Stimulated activated effector memory CD8-positive, alpha-beta T cell treated with anti-CD3 and anti-CD28 coated beads, Interleukin-12 subunit alpha, Interleukin-12 subunit beta, amount 100 ng/mL, for 72 hours (primary cell): ENCODE data around the gene ZCWPW2.
A peak's percentile ranks its signal among the peaks of the same experiment; 100 is the strongest.

Source experiments
- ATAC-seq: fragments of 150-1000 bp; cut with Tn5 transposase; 2 replicates; pipeline ENCODE4 v1.10.0; 2021
- DNase-seq, 2 donors: peaks; one replicate each; pipeline ENCODE4 v3.0.0; 2021 to 2022; ENCODE audit warnings: low spot score in 2 of 2
- H3K27ac Mint-ChIP-seq: one replicate; pipeline ENCODE4 v1.8.0; 2022; ENCODE audit warnings: mild to moderate bottlenecking, mixed read lengths
- H3K36me3 Mint-ChIP-seq: one replicate; pipeline ENCODE4 v1.8.0; 2022; ENCODE audit warnings: mild to moderate bottlenecking, mixed read lengths
- H3K4me1 Mint-ChIP-seq: one replicate; pipeline ENCODE4 v1.8.0; 2022; ENCODE audit warnings: mixed read lengths
- H3K4me3 Mint-ChIP-seq: one replicate; pipeline ENCODE4 v1.8.0; 2022; ENCODE audit warnings: mild to moderate bottlenecking, mixed read lengths
- H3K9me3 Mint-ChIP-seq: one replicate; pipeline ENCODE4 v1.8.0; 2022; ENCODE audit warnings: mixed read lengths

Gene ZCWPW2

DNA sequence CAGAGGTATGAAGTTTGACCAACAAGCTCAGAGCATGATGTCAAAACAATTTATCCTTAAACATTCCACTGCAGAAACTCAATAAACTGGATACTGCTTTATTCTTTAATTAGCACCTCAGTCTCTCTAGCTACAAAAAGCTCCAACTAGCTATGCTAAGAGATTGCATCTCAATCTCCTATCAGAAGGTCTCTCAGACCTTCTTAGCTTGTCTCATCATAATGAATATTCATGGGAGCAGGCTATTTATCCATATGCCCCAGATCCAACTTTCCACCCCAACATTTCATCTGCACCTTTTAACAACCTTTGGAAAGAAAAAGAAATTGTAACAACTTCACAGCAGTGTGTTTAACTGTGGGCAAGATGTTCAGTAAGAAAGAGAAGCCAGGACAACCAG is 11.3 kb upstream of the ZCWPW2 start:
- H3K27ac Mint-ChIP-seq, result no peak overlapping the region
- H3K36me3 Mint-ChIP-seq, result peaks cover 59% of the 10 kb centered on the region
- DNase-seq (no peak), ATAC-seq (no peak)
- no peaks in the 10 kb centered on the region for H3K9me3 Mint-ChIP-seq
- peaks cover 12% of the 10 kb centered on the region for H3K4me1 Mint-ChIP-seq
- H3K4me3 Mint-ChIP-seq, result no peak overlapping the region

- Mint-ChIP-seq H3K9me3 (no peaks in the 10 kb centered on the region), H3K4me1 (peaks cover 52% of the 10 kb centered on the region), H3K36me3 (peaks cover 32% of the 10 kb centered on the region), H3K4me3 (peak overlapping the region; percentile 11), H3K27ac (peak overlapping the region; percentile 13)
- no peak for ATAC-seq
- no peak for DNase-seq
Observed at GRCh38 chr3:28343144-28343543, 5.4 kb upstream of the ZCWPW2 start.

GRCh38 chr3:28345690-28346089 is 2.8 kb upstream of the ZCWPW2 start:
- Mint-ChIP-seq H3K4me3 (no peak overlapping the region), H3K4me1 (peaks cover 61% of the 10 kb centered on the region), H3K36me3 (peaks cover 26% of the 10 kb centered on the region), H3K9me3 (peaks cover 2% of the 10 kb centered on the region), H3K27ac (no peak overlapping the region)
- no peak for ATAC-seq
- no peak for DNase-seq

GRCh38 chr3:28347374-28348264 is 902 bp upstream of the ZCWPW2 start:
- Mint-ChIP-seq H3K9me3 (peaks cover 2% of the 10 kb centered on the region), H3K27ac (peak overlapping the region; percentile 99), H3K4me1 (peaks cover 51% of the 10 kb centered on the region), H3K36me3 (peaks cover 37% of the 10 kb centered on the region), H3K4me3 (peak overlapping the region; percentile 90)
- ATAC-seq, result peak; percentile 11
- DNase-seq, result no peak

DNA sequence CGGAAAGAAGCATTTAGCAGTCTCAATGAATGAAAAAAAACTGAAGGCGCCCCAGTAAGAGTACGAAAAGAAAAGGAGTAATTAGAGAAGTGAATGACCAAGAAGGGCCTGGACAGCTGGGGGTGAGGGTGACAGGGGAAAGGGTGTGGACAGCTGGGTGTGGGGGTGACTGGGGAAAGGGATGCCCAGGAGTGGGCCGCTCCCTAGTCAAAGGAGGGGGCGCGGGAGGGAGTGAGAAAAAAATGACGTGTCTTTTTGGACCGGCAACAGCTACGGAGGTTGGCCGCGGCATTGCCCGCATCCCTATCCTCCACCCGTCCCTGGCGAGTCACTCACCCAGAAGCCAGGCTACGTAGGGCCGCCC is 274 bp upstream of the ZCWPW2 start:
- Mint-ChIP-seq H3K9me3 (peaks cover 2% of the 10 kb centered on the region), H3K4me1 (peaks cover 45% of the 10 kb centered on the region), H3K36me3 (peaks cover 41% of the 10 kb centered on the region), H3K27ac (peak overlapping the region; percentile 99), H3K4me3 (peak overlapping the region; percentile 90)
- ATAC-seq (peak; percentile 90), DNase-seq (no peak)

DNA sequence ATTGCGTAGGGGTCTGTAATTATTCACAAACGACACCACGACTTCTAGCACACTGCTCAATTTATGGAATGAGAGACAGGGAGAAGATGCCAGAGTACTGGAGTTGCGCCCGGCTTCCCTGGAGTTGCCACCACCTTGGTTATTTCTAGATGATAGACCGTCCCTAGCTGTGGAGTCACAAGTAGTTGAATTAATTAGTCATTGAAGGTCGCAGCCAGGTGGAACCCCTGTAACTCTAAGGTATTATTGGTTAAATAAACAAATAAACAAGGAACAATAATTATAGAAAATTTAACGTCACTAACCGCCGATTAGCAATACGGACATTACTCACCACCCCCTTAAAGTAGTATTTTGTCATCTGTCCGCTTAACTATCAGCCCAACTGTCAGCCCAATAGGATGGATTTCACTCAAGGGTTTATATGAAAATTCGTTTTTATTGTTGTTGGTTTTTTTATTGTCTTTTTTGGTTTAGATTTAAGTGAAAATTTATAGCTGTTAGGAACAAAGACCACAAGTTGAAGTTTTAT is 1.0 kb downstream of the ZCWPW2 start:
- Mint-ChIP-seq H3K9me3 (peaks cover 8% of the 10 kb centered on the region), H3K4me3 (peak overlapping the region; percentile 90), H3K4me1 (peaks cover 42% of the 10 kb centered on the region), H3K27ac (peak overlapping the region; percentile 99), H3K36me3 (peaks cover 41% of the 10 kb centered on the region)
- DNase-seq, result no peak
- ATAC-seq, result no peak

DNA sequence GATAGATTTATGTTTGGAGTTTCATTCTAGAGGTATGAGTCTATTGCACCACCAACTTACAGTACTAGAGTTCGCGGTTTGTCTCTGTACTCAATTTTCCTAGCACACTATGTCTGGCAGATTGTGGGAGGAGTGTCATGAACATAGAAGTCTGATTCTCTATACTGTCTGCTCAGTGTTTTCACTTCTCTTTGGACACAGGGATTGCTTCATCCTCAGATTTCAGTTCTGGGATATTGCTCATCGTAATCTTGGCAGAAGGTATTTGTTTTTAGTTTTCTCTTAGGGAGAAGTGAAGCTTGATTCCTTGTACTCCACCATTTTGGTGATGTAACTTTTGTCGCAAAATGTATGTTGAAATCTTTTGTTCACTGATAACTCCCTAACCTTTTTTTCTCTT is 27.9 kb downstream of the ZCWPW2 start:
- no peak for DNase-seq
- Mint-ChIP-seq H3K4me1 (no peaks in the 10 kb centered on the region), H3K9me3 (peaks cover 4% of the 10 kb centered on the region), H3K36me3 (no peaks in the 10 kb centered on the region), H3K27ac (no peak overlapping the region), H3K4me3 (no peak overlapping the region)
- ATAC-seq, result no peak

DNA sequence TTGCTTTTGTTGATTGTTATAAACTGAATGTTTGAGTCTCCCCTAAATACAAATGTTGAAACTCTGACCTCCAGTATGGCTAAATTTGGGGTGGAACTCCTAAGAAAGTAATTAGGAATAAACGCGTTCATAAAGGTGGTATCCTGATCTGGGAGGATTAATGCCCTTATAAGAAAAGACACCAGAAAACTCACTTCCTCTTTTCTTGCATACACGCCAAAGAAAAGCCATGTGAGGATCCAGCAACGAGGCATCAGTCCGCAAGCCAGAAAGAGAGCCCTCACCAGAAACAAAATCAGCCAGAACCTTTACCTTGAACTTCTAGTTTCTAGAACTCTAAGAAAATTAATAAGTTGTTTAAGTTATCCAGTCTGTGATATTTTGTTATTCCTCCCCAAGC is 37.5 kb downstream of the ZCWPW2 start:
- Mint-ChIP-seq H3K36me3 (no peaks in the 10 kb centered on the region), H3K4me3 (no peak overlapping the region), H3K27ac (no peak overlapping the region), H3K4me1 (no peaks in the 10 kb centered on the region), H3K9me3 (no peaks in the 10 kb centered on the region)
- DNase-seq (no peak), ATAC-seq (no peak)

DNA sequence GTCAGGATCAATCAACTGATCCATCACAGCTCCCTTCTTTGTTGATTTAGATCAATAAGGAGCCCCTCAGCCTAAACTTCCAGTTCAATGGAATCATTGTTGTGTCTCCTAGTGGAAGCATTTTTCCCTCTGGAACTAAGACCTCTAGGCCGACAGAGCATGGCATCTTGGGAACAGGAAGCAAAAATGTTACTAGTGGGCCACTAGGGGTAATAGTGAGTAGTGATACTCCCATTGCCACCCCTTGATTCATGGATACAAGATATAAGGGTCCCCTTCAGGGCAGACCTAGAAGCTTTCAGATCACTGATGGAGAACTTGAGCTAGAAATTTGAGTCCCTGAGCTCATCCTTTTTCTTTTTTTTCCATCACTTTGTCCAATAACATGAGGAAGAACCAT is 40.5 kb downstream of the ZCWPW2 start:
- ATAC-seq, result no peak
- Mint-ChIP-seq H3K27ac (no peak overlapping the region), H3K36me3 (no peaks in the 10 kb centered on the region), H3K9me3 (peaks cover 13% of the 10 kb centered on the region), H3K4me3 (no peak overlapping the region), H3K4me1 (no peaks in the 10 kb centered on the region)
- no peak for DNase-seq

DNA sequence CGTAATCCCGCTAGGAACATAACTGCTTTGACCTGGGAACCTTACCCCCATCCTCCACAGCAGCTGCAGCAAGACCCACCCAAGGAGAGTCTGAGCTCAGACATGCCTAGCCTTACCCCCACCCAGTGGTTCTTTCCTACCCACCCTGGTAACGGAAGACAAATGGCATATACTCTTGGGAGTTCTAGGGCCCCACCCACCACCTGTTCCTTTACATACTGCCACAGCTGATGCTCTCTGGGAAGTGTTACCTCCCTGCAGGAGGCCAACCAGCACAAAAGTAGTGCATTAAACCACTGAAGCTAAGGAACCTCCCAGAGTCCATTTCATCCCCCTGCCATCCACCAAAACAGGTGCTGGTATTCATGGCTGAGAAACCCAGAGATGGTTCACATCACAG is 50.7 kb downstream of the ZCWPW2 start:
- DNase-seq (no peak), ATAC-seq (no peak)
- H3K36me3 Mint-ChIP-seq, result no peaks in the 10 kb centered on the region
- H3K27ac Mint-ChIP-seq, result no peak overlapping the region
- no peak overlapping the region for H3K4me3 Mint-ChIP-seq
- no peaks in the 10 kb centered on the region for H3K4me1 Mint-ChIP-seq
- H3K9me3 Mint-ChIP-seq, result peaks cover 29% of the 10 kb centered on the region

DNA sequence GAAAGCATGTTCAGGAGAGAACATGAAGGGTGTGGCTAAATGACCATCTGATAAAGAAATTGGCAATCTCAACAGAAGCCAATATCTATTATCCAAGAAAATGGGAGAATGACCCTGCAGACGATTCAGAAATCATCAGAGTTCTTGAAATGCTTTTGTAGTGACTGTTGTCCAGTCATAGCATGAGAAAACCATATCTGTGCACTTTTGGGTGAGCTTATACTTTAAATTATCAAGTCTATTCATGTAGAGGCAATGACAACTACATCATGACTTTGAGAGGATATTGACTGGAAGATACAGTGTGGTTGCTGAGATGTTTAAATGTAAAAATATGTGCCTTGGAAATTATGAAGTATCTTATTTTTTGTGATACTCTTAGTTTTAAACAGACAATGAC is 57.7 kb downstream of the ZCWPW2 start:
- Mint-ChIP-seq H3K36me3 (no peaks in the 10 kb centered on the region), H3K4me3 (no peak overlapping the region), H3K4me1 (no peaks in the 10 kb centered on the region), H3K9me3 (peaks cover 25% of the 10 kb centered on the region), H3K27ac (no peak overlapping the region)
- ATAC-seq, result no peak
- DNase-seq, result no peak

DNA sequence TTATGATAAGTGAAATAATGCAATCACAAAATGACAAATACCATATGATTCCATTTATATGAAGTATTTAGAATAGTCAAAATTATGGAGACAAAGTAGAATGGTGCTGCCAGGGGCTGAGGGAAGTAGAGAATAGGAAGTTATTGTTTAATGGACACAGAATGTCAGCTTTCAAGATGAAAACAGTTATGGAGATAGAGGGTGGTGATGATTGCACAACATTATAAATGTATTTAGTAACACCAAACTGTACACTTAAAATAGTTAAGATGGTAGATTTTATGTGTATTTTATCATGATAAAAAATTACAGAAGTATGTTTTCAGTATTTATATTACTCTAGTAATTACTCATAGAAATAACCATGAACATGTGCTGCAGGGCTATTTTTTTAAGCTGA is 100.9 kb downstream of the ZCWPW2 start:
- Mint-ChIP-seq H3K27ac (no peak overlapping the region), H3K4me3 (no peak overlapping the region), H3K4me1 (no peaks in the 10 kb centered on the region), H3K36me3 (no peaks in the 10 kb centered on the region), H3K9me3 (peaks cover 6% of the 10 kb centered on the region)
- no peak for DNase-seq
- no peak for ATAC-seq

- Mint-ChIP-seq H3K4me1 (no peaks in the 10 kb centered on the region), H3K4me3 (no peak overlapping the region), H3K36me3 (no peaks in the 10 kb centered on the region), H3K27ac (no peak overlapping the region), H3K9me3 (no peaks in the 10 kb centered on the region)
- ATAC-seq, result no peak
- DNase-seq, result no peak
Observed at GRCh38 chr3:28462866-28463265, 114.3 kb downstream of the ZCWPW2 start.

GRCh38 chr3:28467414-28467813 is 118.9 kb downstream of the ZCWPW2 start:
- peak; percentile 76 for ATAC-seq
- DNase-seq, result no peak
- Mint-ChIP-seq H3K4me1 (no peaks in the 10 kb centered on the region), H3K36me3 (no peaks in the 10 kb centered on the region), H3K27ac (no peak overlapping the region), H3K4me3 (no peak overlapping the region), H3K9me3 (peaks cover 5% of the 10 kb centered on the region)

DNA sequence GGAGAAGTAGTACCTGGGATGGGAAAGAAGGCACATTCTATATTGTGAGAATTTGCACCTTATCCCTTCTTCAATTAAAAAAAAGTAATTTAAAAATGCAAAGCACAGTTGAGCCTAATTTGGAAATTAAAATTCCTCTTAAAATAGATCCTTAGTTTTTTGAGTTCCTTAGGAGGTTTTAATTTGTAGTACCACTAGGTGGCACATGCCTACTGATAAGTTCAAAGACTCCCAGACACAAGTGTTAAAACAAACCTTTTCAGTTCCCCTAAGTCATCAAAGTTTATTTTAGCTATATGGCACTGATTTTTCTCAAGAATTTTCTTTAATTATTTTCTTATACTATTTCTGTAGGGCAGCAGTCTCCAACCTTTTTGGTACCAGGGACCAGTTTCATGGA is 127.7 kb downstream of the ZCWPW2 start:
- DNase-seq (no peak), ATAC-seq (no peak)
- no peak overlapping the region for H3K4me3 Mint-ChIP-seq
- no peaks in the 10 kb centered on the region for H3K9me3 Mint-ChIP-seq
- H3K36me3 Mint-ChIP-seq, result no peaks in the 10 kb centered on the region
- no peak overlapping the region for H3K27ac Mint-ChIP-seq
- no peaks in the 10 kb centered on the region for H3K4me1 Mint-ChIP-seq

GRCh38 chr3:28476764-28477163 is 128.2 kb downstream of the ZCWPW2 start:
- Mint-ChIP-seq H3K27ac (no peak overlapping the region), H3K4me1 (no peaks in the 10 kb centered on the region), H3K4me3 (no peak overlapping the region), H3K9me3 (no peaks in the 10 kb centered on the region), H3K36me3 (no peaks in the 10 kb centered on the region)
- DNase-seq (no peak), ATAC-seq (no peak)
